GM12878 (cell line): ENCODE results near the gene EMP2. TPM values are rescaled to one million over a fixed set of nuclear protein-coding genes. Genes with fewer than 3 reads are reported as not detected.

Experiments
- ATAC-seq: fragments of 200-7000 bp; cut with Tn5 transposase; 3 replicates; pipeline ENCODE4 v1.9.1; 2020; ENCODE audit warnings: mild to moderate bottlenecking, moderate library complexity
- BruUV-seq: library from RNA; stranded (reverse); fragments of 400-500 nt; replicated peaks from 2 replicates; lab custom pipeline; 2021; lab: Mats Ljungman, UMichigan
- CTCF ChIA-PET: fragments of 300-600 bp; sonication (Branson Sonifier 250); formaldehyde crosslinking; extraction: SDS; loops from one replicate; lab custom pipeline; 2021; ENCODE audit warnings: inconsistent platforms; lab: Yijun Ruan, JAX
- POLR2A ChIA-PET: fragments of 350-600 bp; formaldehyde crosslinking; extraction: SDS; loops from one replicate; lab custom pipeline; 2021; ENCODE audit warnings: inconsistent platforms; lab: Charles Lee
- RAD21 ChIA-PET: fragments of 300-600 bp; sonication (Branson Sonifier 250); formaldehyde crosslinking; loops from one replicate; lab custom pipeline; 2023; ENCODE audit warnings: antibody characterized with exemption; ENCODE audit not compliant: unreplicated experiment; lab: Charles Lee
- SMC1A ChIA-PET: fragments of 300-600 bp; sonication (Branson Sonifier 250); formaldehyde crosslinking; loops from one replicate; lab custom pipeline; 2023; ENCODE audit not compliant: unreplicated experiment, uncharacterized antibody; lab: Charles Lee
- DNase-seq: peaks from one replicate; pipeline ENCODE4 v3.0.0-alpha.2; 2011; ENCODE audit warnings: low read depth, low spot score
- FAIRE-seq: peaks from 3 replicates; lab custom pipeline; 2011; peaks lifted over from hg19 to GRCh38; lab: Jason Lieb, UNC
- H2AFZ ChIP-seq: 2 replicates; pipeline ENCODE4 v1.6.0; 2011; ENCODE audit warnings: low read depth, low read length, control low read depth; ENCODE audit not compliant: control insufficient read depth
- H3K27ac ChIP-seq: 2 replicates; pipeline ENCODE4 v1.5.1; 2011; ENCODE audit warnings: control low read depth; ENCODE audit not compliant: control insufficient read depth, insufficient read depth
- H3K27me3 ChIP-seq, 2 experiments: replicated peaks in 1 of 2; 2 replicates each; pipeline versions ENCODE4 v1.6.0 to v1.6.1; 2011; ENCODE audit warnings: low read length in 1 of 2; ENCODE audit not compliant: control insufficient read depth in 2 of 2, insufficient read depth in 2 of 2
- H3K36me3 ChIP-seq, 2 experiments: 2 replicates each; pipeline ENCODE4 v1.5.1; 2011; ENCODE audit warnings: low read length in 1 of 2; ENCODE audit not compliant: control insufficient read depth in 2 of 2, insufficient read depth in 2 of 2
- H3K4me1 ChIP-seq: 2 replicates; pipeline ENCODE4 v1.6.1; 2011; ENCODE audit warnings: mild to moderate bottlenecking, low read length, moderate library complexity, mixed read lengths; ENCODE audit not compliant: control insufficient read depth, insufficient read depth
- H3K4me2 ChIP-seq: 2 replicates; pipeline ENCODE4 v1.6.0; 2011; ENCODE audit warnings: control low read depth; ENCODE audit not compliant: control insufficient read depth, insufficient read depth
- H3K4me3 ChIP-seq: fragments of 200-600 bp; sonication (generic); 2 replicates; pipeline ENCODE4 v1.5.1; 2016
- H3K79me2 ChIP-seq: 2 replicates; pipeline ENCODE4 v1.6.0; 2011; ENCODE audit warnings: low read length; ENCODE audit not compliant: control insufficient read depth, insufficient read depth
- H3K9ac ChIP-seq: 2 replicates; pipeline ENCODE4 v1.8.0; 2011; ENCODE audit warnings: low read length, control low read depth, mixed read lengths; ENCODE audit not compliant: control insufficient read depth, insufficient read depth
- H3K9me3 ChIP-seq: replicated peaks from 3 replicates; pipeline ENCODE4 v1.5.1; 2011; ENCODE audit warnings: mild to moderate bottlenecking, low read length; ENCODE audit not compliant: control insufficient read depth, insufficient read depth
- H4K20me1 ChIP-seq: 2 replicates; pipeline ENCODE4 v1.6.0; 2011; ENCODE audit not compliant: control insufficient read depth, insufficient read depth
- ATF7 ChIP-seq: fragments of 450-650 bp; IDR thresholded peaks from 2 replicates; pipeline ENCODE4 v1.6.1; 2016; ENCODE audit warnings: low read depth, mild to moderate bottlenecking
- BMI1 ChIP-seq: fragments of 450-650 bp; IDR thresholded peaks from 2 replicates; pipeline ENCODE4 v1.6.1; 2016; ENCODE audit warnings: mild to moderate bottlenecking, moderate library complexity, borderline replicate concordance
- IKZF1 ChIP-seq: fragments of 450-650 bp; conservative IDR thresholded peaks from 2 replicates; pipeline ENCODE4 v1.6.1; 2017; ENCODE audit warnings: antibody characterized with exemption, mild to moderate bottlenecking
- MEF2A ChIP-seq: IDR thresholded peaks from 2 replicates; pipeline ENCODE4 v1.6.1; 2011; ENCODE audit warnings: low read depth, mild to moderate bottlenecking, low read length, moderate library complexity; ENCODE audit not compliant: insufficient read depth
- PBX3 ChIP-seq: IDR thresholded peaks from 2 replicates; pipeline ENCODE4 v1.6.1; 2011; ENCODE audit warnings: mild to moderate bottlenecking, low read depth, low read length, moderate library complexity; ENCODE audit not compliant: insufficient replicate concordance
- RAD21 ChIP-seq: IDR thresholded peaks from 2 replicates; pipeline ENCODE4 v1.6.1; 2011; ENCODE audit warnings: mild to moderate bottlenecking, low read depth, low read length, moderate library complexity; ENCODE audit not compliant: insufficient read depth
- USF1 ChIP-seq: IDR thresholded peaks from 2 replicates; pipeline ENCODE4 v1.6.1; 2011; ENCODE audit warnings: borderline replicate concordance, low read depth, mild to moderate bottlenecking, moderate library complexity, mixed read lengths, low read length; ENCODE audit not compliant: insufficient read depth; ENCODE audit errors: extremely low read length
- ZBTB40 ChIP-seq: fragments of 450-650 bp; IDR thresholded peaks from 2 replicates; pipeline ENCODE4 v1.6.1; 2016; ENCODE audit warnings: mild to moderate bottlenecking, moderate library complexity, borderline replicate concordance
- WGBS: methylation state at CpG from one replicate; pipeline ENCODE4 v1.1.6; 2016; ENCODE audit warnings: low lambda C conversion rate; ENCODE audit not compliant: insufficient replicate concordance, insufficient coverage; ENCODE audit errors: missing lambda C conversion rate; 5-methylcytosine and 5-hydroxymethylcytosine counted together
- in situ Hi-C: fragments of 300-500 bp; cut with MboI; formaldehyde crosslinking; loops from 9 replicates; pipeline ENCODE4 v1.14.3; 2018; ENCODE audit warnings: mixed read lengths
- intact Hi-C: fragments of 100-400 bp; cut with micrococcal nuclease; formaldehyde crosslinking; loops from one replicate; pipeline ENCODE4 v1.14.2; 2022; ENCODE audit not compliant: unreplicated experiment
- polyA plus RNA-seq, 11 experiments: library from polyadenylated mRNA; depleted of rRNA in 4 of 11; unstranded in 6 of 11; stranded (reverse) in 5 of 11; fragments of >200 nt; fragmentation: Nextera tagmentation in 4 of 11; fragmentation: Illumina TruSeq in 1 of 11; extraction: Ambion mirVana in 4 of 11; extraction: Trizol in 1 of 11; gene quantifications; 1 replicate in 1 of 11; 2 replicates in 10 of 11; pipeline versions ENCODE4 v1.2.1 to v1.2.3, GENCODE V29; 2011 to 2016; ENCODE audit warnings: inconsistent platforms in 2 of 11, missing spikeins in 2 of 11, low read depth in 1 of 11
- small RNA-seq: library from RNA; depleted of rRNA; stranded (forward); fragments of <200 nt; gene quantifications from one replicate; pipeline ENCODE3, GENCODE V24; 2014
- total RNA-seq, 4 experiments: library from RNA; depleted of rRNA in 3 of 4; stranded (reverse); fragments of >200 nt in 3 of 4; fragmentation: Illumina TruSeq in 1 of 4; extraction: Trizol in 1 of 4; gene quantifications; 2 replicates each; pipeline versions ENCODE4 v1.2.1 to v1.2.3, GENCODE V29; 2013 to 2021

EMP2 gene
- total and polyA plus RNA-seq, 10 of the 15 experiments (the other 5 are each of a cell fraction or from before 2014, with no cell fraction given), result 0.41 to 10.4 (median 3.8) TPM

GRCh38 chr16:10480151-10480550 lies 100.2 kb downstream of the EMP2 start:
- ChIA-PET RAD21 (interaction anchor here (0.7 kb wide), 1 partner anchor 25 kb away, joined by 5 read pairs; no protein-coding TSS in a partner anchor), SMC1A (interaction anchor here (1.2 to 1.8 kb wide), 2 partner anchors 13 to 34 kb away, joined by 5 to 9 read pairs; no protein-coding TSS in a partner anchor), CTCF (interaction anchor here (0.6 to 1.4 kb wide), 3 partner anchors 9 to 213 kb away, joined by 3 to 4 read pairs (median 3); no protein-coding TSS in a partner anchor), POLR2A (no interaction called here)
- Histone ChIP-seq H3K36me3 (0 out of 4 replicates have a peak, but pooled peaks cover 0 to 5% of the 10 kb centered on the region in 2 experiments), H3K4me2 (no peak overlapping the region), H3K4me3 (no peak overlapping the region), H3K9me3 (peaks cover 3% of the 10 kb centered on the region; the same call in 2 of the 3 replicates), H3K27me3 (no peaks in the 10 kb centered on the region), H2AFZ (no peak overlapping the region), H3K79me2 (no peaks in the 10 kb centered on the region), H3K27ac (no peak overlapping the region), H3K4me1 (no peaks in the 10 kb centered on the region), H3K9ac (no peak overlapping the region), H4K20me1 (no peaks in the 10 kb centered on the region)
- ATAC-seq (no peak), DNase-seq (no peak), FAIRE-seq (no peak)
- no TSS peak for BruUV-seq
- TF ChIP-seq MEF2A (no peak), ATF7 (no peak), USF1 (no peak), BMI1 (no peak), IKZF1 (no peak), ZBTB40 (no peak), RAD21 (no peak), PBX3 (no peak)
- in situ Hi-C loops (no loop called here), intact Hi-C loops (no loop called here)
- WGBS, result 42% methylated on average over 2 of the region's 2 CpGs

Small RNA genes within 50 kb of the gene (small RNA-seq; reads per million reads assigned to genes)
- gene RNU6-633P, result not detected

Other genes with a start within 250 kb of the EMP2 start
- gene ATF7IP2, start 194.5 kb downstream of the EMP2 start, total RNA-seq (2014; rRNA removed), result 31.6 and 41.5 TPM in 2 replicates
- 31.4 and 32.7 TPM in 2 replicates for gene ATF7IP2, start 194.5 kb downstream of the EMP2 start, total RNA-seq (2014; rRNA removed; fragmentation: Illumina TruSeq; extraction: Trizol)
- gene ATF7IP2, start 194.5 kb downstream of the EMP2 start, total RNA-seq (2021), result 24.4 and 24.6 TPM in 2 replicates
- gene ATF7IP2, start 194.5 kb downstream of the EMP2 start, polyA plus RNA-seq (2011; rRNA removed), result 82.1 and 120 TPM in 2 replicates
- 35.5 and 44.2 TPM in 2 replicates for gene ATF7IP2, start 194.5 kb downstream of the EMP2 start, polyA plus RNA-seq (2014; fragmentation: Illumina TruSeq; extraction: Trizol)
- gene ATF7IP2, start 194.5 kb downstream of the EMP2 start, polyA plus RNA-seq (2014; fragmentation: Nextera tagmentation; extraction: Ambion mirVana), result 10 to 100 TPM; 67.9 to 75.2 TPM
- gene ATF7IP2, start 194.5 kb downstream of the EMP2 start, polyA plus RNA-seq (2014; rRNA removed), result 36.3 and 46.7 TPM in 2 replicates
- 10 to 100 TPM; 57.1 to 58.3 TPM for gene ATF7IP2, start 194.5 kb downstream of the EMP2 start, polyA plus RNA-seq (2016; fragmentation: Nextera tagmentation; extraction: Ambion mirVana)
- gene TEKT5, start 114.3 kb upstream of the EMP2 start, total RNA-seq (2014; rRNA removed), result 0.22 and 1.1 TPM in 2 replicates
- gene TEKT5, start 114.3 kb upstream of the EMP2 start, total RNA-seq (2014; rRNA removed; fragmentation: Illumina TruSeq; extraction: Trizol), result 0.18 and 0.40 TPM in 2 replicates
- 0.80 and 2.2 TPM in 2 replicates for gene TEKT5, start 114.3 kb upstream of the EMP2 start, total RNA-seq (2021)
- gene TEKT5, start 114.3 kb upstream of the EMP2 start, polyA plus RNA-seq (2011; rRNA removed), result 0.66 and 0.68 TPM in 2 replicates
- 0.19 and 0.93 TPM in 2 replicates for gene TEKT5, start 114.3 kb upstream of the EMP2 start, polyA plus RNA-seq (2014; fragmentation: Illumina TruSeq; extraction: Trizol)
- under 1 TPM; 0.47 to 0.64 TPM for gene TEKT5, start 114.3 kb upstream of the EMP2 start, polyA plus RNA-seq (2014; fragmentation: Nextera tagmentation; extraction: Ambion mirVana)
- 1.1 and 1.8 TPM in 2 replicates for gene TEKT5, start 114.3 kb upstream of the EMP2 start, polyA plus RNA-seq (2014; rRNA removed)
- gene TEKT5, start 114.3 kb upstream of the EMP2 start, polyA plus RNA-seq (2016; fragmentation: Nextera tagmentation; extraction: Ambion mirVana), result under 1 TPM in 1 of 2 experiments, not detected in 1; 0.79 TPM
- 49.6 and 56.9 TPM in 2 replicates for gene NUBP1, start 163.2 kb upstream of the EMP2 start, total RNA-seq (2014; rRNA removed)
- 53.6 and 55.1 TPM in 2 replicates for gene NUBP1, start 163.2 kb upstream of the EMP2 start, total RNA-seq (2014; rRNA removed; fragmentation: Illumina TruSeq; extraction: Trizol)
- 46.7 and 53.3 TPM in 2 replicates for gene NUBP1, start 163.2 kb upstream of the EMP2 start, total RNA-seq (2021)
- gene NUBP1, start 163.2 kb upstream of the EMP2 start, polyA plus RNA-seq (2011; rRNA removed), result 64.3 and 74.9 TPM in 2 replicates
- gene NUBP1, start 163.2 kb upstream of the EMP2 start, polyA plus RNA-seq (2014; fragmentation: Illumina TruSeq; extraction: Trizol), result 51.5 and 66.9 TPM in 2 replicates
- gene NUBP1, start 163.2 kb upstream of the EMP2 start, polyA plus RNA-seq (2014; fragmentation: Nextera tagmentation; extraction: Ambion mirVana), result 10 to 100 TPM; 31.0 to 36.3 TPM
- 62.8 and 65.7 TPM in 2 replicates for gene NUBP1, start 163.2 kb upstream of the EMP2 start, polyA plus RNA-seq (2014; rRNA removed)
- gene NUBP1, start 163.2 kb upstream of the EMP2 start, polyA plus RNA-seq (2016; fragmentation: Nextera tagmentation; extraction: Ambion mirVana), result 10 to 100 TPM; 59.7 to 60.7 TPM
- 1.1 and 1.9 TPM in 2 replicates for gene TVP23A, start 238.2 kb upstream of the EMP2 start, total RNA-seq (2014; rRNA removed)
- gene TVP23A, start 238.2 kb upstream of the EMP2 start, total RNA-seq (2014; rRNA removed; fragmentation: Illumina TruSeq; extraction: Trizol), result 1.5 and 1.7 TPM in 2 replicates
- 1.6 and 1.7 TPM in 2 replicates for gene TVP23A, start 238.2 kb upstream of the EMP2 start, total RNA-seq (2021)
- gene TVP23A, start 238.2 kb upstream of the EMP2 start, polyA plus RNA-seq (2011; rRNA removed), result 2.6 and 2.8 TPM in 2 replicates
- 1.9 and 2.8 TPM in 2 replicates for gene TVP23A, start 238.2 kb upstream of the EMP2 start, polyA plus RNA-seq (2014; fragmentation: Illumina TruSeq; extraction: Trizol)
- gene TVP23A, start 238.2 kb upstream of the EMP2 start, polyA plus RNA-seq (2014; fragmentation: Nextera tagmentation; extraction: Ambion mirVana), result 1 to 10 TPM; 4.6 to 6.4 TPM
- gene TVP23A, start 238.2 kb upstream of the EMP2 start, polyA plus RNA-seq (2014; rRNA removed), result 1.4 and 1.8 TPM in 2 replicates
- 1 to 10 TPM; 3.4 to 3.6 TPM for gene TVP23A, start 238.2 kb upstream of the EMP2 start, polyA plus RNA-seq (2016; fragmentation: Nextera tagmentation; extraction: Ambion mirVana)